AG04450 (cell line): Measurements from ENCODE around the gene GNAS-AS1. TPM values are rescaled to one million over a fixed set of nuclear protein-coding genes. Genes with fewer than 3 reads are reported as not detected.

ENCODE experiments used
- CTCF ChIA-PET: fragments of 300-600, 350-600 bp; formaldehyde crosslinking; extraction: SDS; loops from one replicate; lab custom pipeline; 2022; ENCODE audit warnings: antibody characterized with exemption, inconsistent platforms; lab: Charles Lee
- POLR2A ChIA-PET: fragments of 350-600 bp; formaldehyde crosslinking; extraction: SDS; loops from one replicate; lab custom pipeline; 2021; ENCODE audit warnings: antibody characterized with exemption, inconsistent platforms; lab: Yijun Ruan, JAX
- DNase-seq: peaks from one replicate; pipeline ENCODE4 v3.0.0-alpha.2; 2011; ENCODE audit warnings: low read depth, low spot score
- H3K27ac ChIP-seq: one replicate; pipeline ENCODE4 v1.5.1; 2012; ENCODE audit warnings: low read depth, low read length, control low read depth
- H3K27me3 ChIP-seq: one replicate; pipeline ENCODE4 v1.6.0; 2012; ENCODE audit warnings: low read length; ENCODE audit not compliant: control insufficient read depth, insufficient read depth
- H3K4me3 ChIP-seq: 2 replicates; pipeline ENCODE4 v1.5.1; 2011; ENCODE audit warnings: mild to moderate bottlenecking, low read depth, low read length, control low read depth
- H3K9me3 ChIP-seq: 2 replicates; pipeline ENCODE4 v1.5.1; 2012; ENCODE audit warnings: low read length; ENCODE audit not compliant: control insufficient read depth, insufficient read depth
- polyA plus RNA-seq: library from polyadenylated mRNA; depleted of rRNA; stranded (reverse); fragments of >200 nt; gene quantifications from 2 replicates; pipeline ENCODE4 v1.2.3, GENCODE V29; 2011
- TF ChIP-seq, protein P1 (sequence below): IDR thresholded peaks from 2 replicates; pipeline ENCODE4 v1.5.1; 2011; ENCODE audit warnings: low read depth, low read length, control low read depth, inconsistent platforms

Gene GNAS-AS1
- polyA plus RNA-seq, 1 experiment = 0.52 TPM

DNA sequence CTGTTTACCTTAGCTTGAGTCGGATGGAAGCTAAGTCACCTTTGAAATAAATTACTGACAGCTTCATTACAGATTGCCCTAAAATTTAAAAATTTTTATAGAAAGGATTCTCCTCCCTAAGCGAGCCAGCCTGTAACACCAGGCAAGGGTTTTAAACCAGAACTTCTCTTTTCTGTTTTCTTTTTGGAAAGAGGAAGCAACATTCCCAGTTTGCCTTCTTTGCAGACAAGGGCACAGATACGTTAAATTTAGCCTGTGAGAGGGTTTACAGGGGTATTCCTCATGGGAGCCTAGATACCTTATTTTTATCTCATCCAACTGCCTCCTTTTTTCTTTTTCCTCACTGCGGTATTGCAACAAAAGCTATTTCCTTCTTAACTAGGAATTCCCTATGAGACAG lies 46.8 kb upstream of the GNAS-AS1 start:
- TF ChIP-seq, protein P1, sequence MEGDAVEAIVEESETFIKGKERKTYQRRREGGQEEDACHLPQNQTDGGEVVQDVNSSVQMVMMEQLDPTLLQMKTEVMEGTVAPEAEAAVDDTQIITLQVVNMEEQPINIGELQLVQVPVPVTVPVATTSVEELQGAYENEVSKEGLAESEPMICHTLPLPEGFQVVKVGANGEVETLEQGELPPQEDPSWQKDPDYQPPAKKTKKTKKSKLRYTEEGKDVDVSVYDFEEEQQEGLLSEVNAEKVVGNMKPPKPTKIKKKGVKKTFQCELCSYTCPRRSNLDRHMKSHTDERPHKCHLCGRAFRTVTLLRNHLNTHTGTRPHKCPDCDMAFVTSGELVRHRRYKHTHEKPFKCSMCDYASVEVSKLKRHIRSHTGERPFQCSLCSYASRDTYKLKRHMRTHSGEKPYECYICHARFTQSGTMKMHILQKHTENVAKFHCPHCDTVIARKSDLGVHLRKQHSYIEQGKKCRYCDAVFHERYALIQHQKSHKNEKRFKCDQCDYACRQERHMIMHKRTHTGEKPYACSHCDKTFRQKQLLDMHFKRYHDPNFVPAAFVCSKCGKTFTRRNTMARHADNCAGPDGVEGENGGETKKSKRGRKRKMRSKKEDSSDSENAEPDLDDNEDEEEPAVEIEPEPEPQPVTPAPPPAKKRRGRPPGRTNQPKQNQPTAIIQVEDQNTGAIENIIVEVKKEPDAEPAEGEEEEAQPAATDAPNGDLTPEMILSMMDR = no peak
- POLR2A ChIA-PET = no interaction called here
- Histone ChIP-seq H3K27ac (no peak overlapping the region), H3K9me3 (no peaks in the 10 kb centered on the region), H3K27me3 (no peaks in the 10 kb centered on the region), H3K4me3 (no peak overlapping the region)
- CTCF ChIA-PET = interaction anchor here (0.6 kb wide), 2 partner anchors 408 to 652 kb away, joined by 3 read pairs; no protein-coding TSS in a partner anchor
- DNase-seq = no peak

- no peaks in the 10 kb centered on the region for H3K27me3 ChIP-seq
- DNase-seq = no peak
- H3K27ac ChIP-seq = no peak overlapping the region
- TF ChIP-seq, protein P1 = no peak
- H3K9me3 ChIP-seq = no peaks in the 10 kb centered on the region
- no peak overlapping the region for H3K4me3 ChIP-seq
- CTCF ChIA-PET = interaction anchor here (0.6 kb wide), 2 partner anchors 19 to 27 kb away, joined by 3 read pairs; no protein-coding TSS in a partner anchor
- POLR2A ChIA-PET = no interaction called here
These were observed 46.1 kb upstream of the GNAS-AS1 start for GRCh38 chr20:58896820-58897219.

DNA sequence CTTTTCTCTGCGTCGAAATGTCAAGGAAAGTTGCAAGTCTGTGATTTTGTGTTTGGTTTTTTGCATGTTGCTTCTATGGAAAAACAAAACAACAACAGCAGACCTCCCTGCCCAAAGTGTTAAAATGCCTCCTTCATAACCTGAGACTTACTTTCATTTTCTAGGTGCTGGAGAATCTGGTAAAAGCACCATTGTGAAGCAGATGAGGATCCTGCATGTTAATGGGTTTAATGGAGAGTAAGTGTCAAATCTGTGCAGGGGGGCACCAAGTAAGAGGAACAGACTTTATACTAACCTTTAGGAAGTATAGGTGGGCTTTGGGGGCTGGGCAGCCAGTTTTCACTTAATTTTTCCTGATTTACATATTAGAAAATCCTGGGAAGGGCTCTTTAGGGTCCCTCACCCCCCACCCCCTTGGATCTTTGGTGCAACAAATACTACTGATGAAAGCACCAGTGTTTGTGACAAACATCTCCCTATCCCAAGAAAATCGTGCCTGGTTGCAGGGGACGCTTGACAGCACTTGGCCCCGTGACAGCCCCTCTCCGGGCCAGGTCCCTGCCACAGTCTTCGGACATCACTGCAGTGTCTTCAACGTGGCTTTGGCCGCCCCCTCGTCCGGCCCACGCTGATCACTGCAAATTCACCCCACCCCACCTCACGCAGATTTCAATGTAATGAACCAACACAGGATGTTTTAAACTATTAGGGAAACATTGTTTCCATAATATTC lies 44.9 kb upstream of the GNAS-AS1 start:
- Histone ChIP-seq H3K4me3 (peak overlapping the region; percentile 33), H3K27me3 (no peaks in the 10 kb centered on the region), H3K27ac (no peak overlapping the region), H3K9me3 (no peaks in the 10 kb centered on the region)
- DNase-seq = no peak
- ChIA-PET CTCF (no interaction called here), POLR2A (no interaction called here)
- TF ChIP-seq, protein P1 = no peak

DNA sequence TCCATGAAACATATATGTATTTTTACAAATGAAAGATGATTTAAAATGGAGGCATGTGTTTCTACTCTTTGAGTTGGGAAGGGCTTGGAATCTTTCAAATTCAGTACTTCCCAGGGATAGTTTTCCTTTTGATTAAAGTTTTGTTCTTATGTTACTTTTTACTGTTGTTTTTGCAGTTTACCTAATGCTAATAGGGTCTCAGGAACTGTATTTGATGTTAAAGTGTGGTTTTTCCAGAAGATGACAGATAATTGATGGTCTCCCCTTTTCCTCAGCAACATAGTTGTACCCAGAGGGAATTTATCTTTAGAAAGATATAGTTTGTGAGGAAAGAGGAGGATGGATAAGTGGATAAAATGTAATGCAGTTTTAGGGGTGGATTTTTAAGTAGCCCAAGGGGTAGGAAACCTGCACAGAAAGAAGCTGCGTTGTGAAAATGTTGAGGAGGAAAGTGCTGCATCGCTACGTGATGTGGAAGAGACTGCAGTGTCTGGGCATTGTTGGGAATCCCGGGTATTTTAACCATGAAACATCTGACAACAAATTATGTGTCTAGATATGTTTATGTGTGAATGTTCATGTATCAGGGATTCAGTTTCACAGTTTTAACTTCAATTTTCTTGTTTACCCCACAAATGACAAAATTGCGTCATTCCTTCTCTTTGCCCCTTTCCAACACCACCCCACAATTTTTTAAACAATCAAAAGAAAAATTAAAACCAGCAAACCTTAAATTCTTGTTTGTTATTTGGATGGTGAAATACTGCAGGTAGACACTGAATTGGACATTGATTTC lies 44.1 kb upstream of the GNAS-AS1 start:
- CTCF ChIA-PET = no interaction called here
- Histone ChIP-seq H3K27me3 (no peaks in the 10 kb centered on the region), H3K4me3 (peak overlapping the region; percentile 37), H3K27ac (no peak overlapping the region), H3K9me3 (no peaks in the 10 kb centered on the region)
- TF ChIP-seq, protein P1 = no peak
- POLR2A ChIA-PET = no interaction called here
- DNase-seq = no peak
